Uterus (tissue), 4 donors: ENCODE measurements around the gene SMARCC2. TPM values are rescaled to one million over a fixed set of nuclear protein-coding genes. Genes with fewer than 3 reads are reported as not detected.

Experiments used
- DNase-seq, 2 donors: peaks; one replicate each; pipeline ENCODE4 v3.0.0-alpha.2; 2019 to 2020
- H3K27ac ChIP-seq, 2 donors: fragments of 200-600 bp; sonication (generic); 1 replicate in 1 of 2; 2 replicates in 1 of 2; pipeline ENCODE4 v1.5.1; 2016 to 2018
- H3K27me3 ChIP-seq, 2 donors: fragments of 200-600 bp; sonication (generic); one replicate each; pipeline ENCODE4 v1.5.1; 2018 to 2019; ENCODE audit warnings: control low read depth in 1 of 2
- H3K36me3 ChIP-seq, 2 donors: fragments of 200-600 bp; sonication (generic); one replicate each; pipeline ENCODE4 v1.5.1; 2019; ENCODE audit warnings: control low read depth in 1 of 2
- H3K4me1 ChIP-seq, 2 donors: fragments of 200-600 bp; sonication (generic); one replicate each; pipeline ENCODE4 v1.5.1; 2018 to 2019; ENCODE audit warnings: control low read depth in 1 of 2
- H3K4me3 ChIP-seq, 2 donors: fragments of 200-600 bp; sonication (generic); 1 replicate in 1 of 2; 2 replicates in 1 of 2; pipeline ENCODE4 v1.5.1; 2018 to 2019; ENCODE audit warnings: mild to moderate bottlenecking in 1 of 2
- H3K9me3 ChIP-seq, 2 donors: fragments of 200-600 bp; sonication (generic); one replicate each; pipeline ENCODE4 v1.5.1; 2019; ENCODE audit warnings: control low read depth in 1 of 2
- CTCF ChIP-seq, 4 experiments: fragments of 200-600 bp in 2 of 4; fragments of 450-650 bp in 2 of 4; sonication (generic) in 2 of 4; IDR thresholded peaks; one replicate each; pipeline ENCODE4 v1.5.1; 2016 to 2019; ENCODE audit warnings: antibody characterized with exemption in 4 of 4, mild to moderate bottlenecking in 2 of 4, moderate library complexity in 1 of 4
- POLR2A ChIP-seq, 2 donors: fragments of 450-650 bp; IDR thresholded peaks; one replicate each; pipeline ENCODE4 v1.6.1; 2016; ENCODE audit warnings: antibody characterized with exemption in 2 of 2, mild to moderate bottlenecking in 1 of 2, moderate library complexity in 1 of 2
- intact Hi-C: fragments of 100-400 bp; cut with DNase I; formaldehyde crosslinking; loops from one replicate; pipeline ENCODE4 v1.15.1; 2023; ENCODE audit warnings: low total_unique reads
- total RNA-seq, 4 donors: library from RNA; depleted of rRNA in 3 of 4; stranded (reverse); fragments of >200 nt in 3 of 4; gene quantifications; one replicate each; pipeline versions ENCODE4 v1.1.0 to v1.2.4, GENCODE V29; 2014 to 2023
- donor health status: DM: yes; HTN: yes; CAD: no.

The SMARCC2 gene
- total RNA-seq, 4 donors from 2014 or later = 63.2 to 214 (median 81.0) TPM

DNA sequence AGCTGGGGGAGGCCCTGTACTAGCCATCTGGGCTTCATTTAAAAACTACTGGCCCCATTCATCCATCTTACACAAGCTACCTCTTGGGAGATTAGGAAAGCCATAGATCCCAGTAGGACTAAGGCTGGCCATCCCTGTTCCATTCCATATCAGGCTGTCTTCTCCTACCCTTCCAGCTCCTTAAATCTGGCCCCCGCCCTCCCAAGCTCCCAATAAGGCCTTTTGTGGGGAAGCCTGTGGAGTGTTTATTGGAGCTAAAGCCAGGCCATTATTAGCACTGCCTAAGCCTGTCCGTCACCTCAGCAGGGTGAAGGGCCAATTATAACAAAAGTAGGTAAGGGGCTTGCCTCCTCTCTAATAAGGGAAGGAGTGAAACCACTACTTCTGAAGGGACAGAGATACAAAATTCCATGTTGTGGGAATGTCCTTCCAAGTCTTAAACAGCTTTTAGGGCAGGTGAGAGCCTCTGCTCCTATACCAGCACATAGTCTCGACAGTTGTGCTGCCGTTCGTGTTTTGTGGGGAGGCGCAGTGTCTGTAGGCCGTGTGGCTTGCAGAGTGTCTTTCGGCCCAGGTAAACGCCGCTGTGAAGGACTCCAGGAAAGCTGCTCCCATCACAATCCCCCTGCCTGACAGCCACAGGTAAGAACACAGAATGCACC, 27.5 kb downstream of the SMARCC2 start:
- Histone ChIP-seq H3K27me3 (no peaks in the 10 kb centered on the region), H3K9me3 (no peaks in the 10 kb centered on the region), H3K36me3 (no peaks in the 10 kb centered on the region), H3K4me3 (no peak overlapping the region), H3K27ac (peak overlapping the region; percentile 99), H3K4me1 (peaks cover 0 to 16% of the 10 kb centered on the region in 2 donors)
- no peak for DNase-seq
- TF ChIP-seq POLR2A (IDR thresholded peaks at IDR 0.05) = no peak
- TF ChIP-seq CTCF (IDR thresholded peaks at IDR 0.05) = no peak
- intact Hi-C loops = loop anchor here (5.0 kb wide), 1 partner anchor 35 kb away; the partner anchor contains the start of gene ESYT1

GRCh38 chr12:56160894-56161689, 28.2 kb downstream of the SMARCC2 start:
- TF ChIP-seq CTCF (IDR thresholded peaks at IDR 0.05) (no peak), POLR2A (IDR thresholded peaks at IDR 0.05) (no peak)
- no peaks in the 10 kb centered on the region for H3K36me3 ChIP-seq
- peak overlapping the region; percentile 99 for H3K27ac ChIP-seq
- intact Hi-C loops = loop anchor here (5.0 kb wide), 1 partner anchor 34 kb away; the partner anchor contains the start of gene ESYT1
- H3K4me3 ChIP-seq = peak overlapping the region; percentile 89 to 98
- no peaks in the 10 kb centered on the region for H3K27me3 ChIP-seq
- H3K4me1 ChIP-seq = peaks cover 0 to 16% of the 10 kb centered on the region in 2 donors
- no peaks in the 10 kb centered on the region for H3K9me3 ChIP-seq
- DNase-seq = no peak

DNA sequence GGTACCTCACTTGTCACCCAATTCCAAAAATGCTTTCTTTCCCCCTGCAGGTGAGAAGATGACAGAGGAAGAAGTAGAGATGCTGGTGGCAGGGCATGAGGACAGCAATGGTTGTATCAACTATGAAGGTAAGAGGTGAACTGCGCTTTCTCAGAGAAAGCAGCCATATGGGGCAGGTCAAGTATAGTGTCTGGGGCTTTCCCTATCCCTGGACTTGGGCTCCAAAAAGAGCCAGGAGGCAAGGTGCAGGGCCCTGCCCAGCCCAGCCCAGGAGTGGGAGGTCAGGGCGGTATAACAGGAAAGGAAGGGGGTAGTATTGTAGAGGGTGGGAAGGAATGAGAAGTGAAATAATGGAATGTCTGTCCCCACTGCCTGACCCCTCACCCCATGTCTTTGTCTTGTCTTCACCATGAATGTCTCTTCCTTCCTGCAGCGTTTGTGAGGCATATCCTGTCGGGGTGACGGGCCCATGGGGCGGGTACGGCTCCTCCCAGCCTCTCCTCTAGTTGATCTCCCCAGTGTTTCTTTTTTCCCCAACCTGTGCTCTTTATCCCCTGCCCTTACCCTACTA, 29.0 kb downstream of the SMARCC2 start:
- intact Hi-C loops = loop anchor here (5.0 kb wide), 1 partner anchor 33 kb away; the partner anchor contains the start of gene ESYT1
- TF ChIP-seq POLR2A (IDR thresholded peaks at IDR 0.05) = no peak
- TF ChIP-seq CTCF (IDR thresholded peaks at IDR 0.05) = no peak
- Histone ChIP-seq H3K27me3 (no peaks in the 10 kb centered on the region), H3K4me1 (peaks cover 0 to 16% of the 10 kb centered on the region in 2 donors), H3K36me3 (no peaks in the 10 kb centered on the region), H3K27ac (peak overlapping the region; percentile 99), H3K9me3 (no peaks in the 10 kb centered on the region), H3K4me3 (peak overlapping the region; percentile 89 to 98)
- DNase-seq = no peak

GRCh38 chr12:56159482-56160192, 29.6 kb downstream of the SMARCC2 start:
- peak overlapping the region; percentile 99 for H3K27ac ChIP-seq
- H3K9me3 ChIP-seq = no peaks in the 10 kb centered on the region
- intact Hi-C loops = loop anchor here (5.0 kb wide), 1 partner anchor 32 kb away; the partner anchor contains the start of gene ESYT1
- H3K4me3 ChIP-seq = peak overlapping the region; percentile 89 to 98
- H3K4me1 ChIP-seq = peaks cover 0 to 16% of the 10 kb centered on the region in 2 donors
- no peak for DNase-seq
- TF ChIP-seq POLR2A (IDR thresholded peaks at IDR 0.05) (no peak), CTCF (IDR thresholded peaks at IDR 0.05) (no peak)
- H3K27me3 ChIP-seq = no peaks in the 10 kb centered on the region
- no peaks in the 10 kb centered on the region for H3K36me3 ChIP-seq
